Ascending aorta (tissue), 2 donors: ENCODE results near the gene SLC9C1. TPM values are rescaled to one million over a fixed set of nuclear protein-coding genes. Genes with fewer than 3 reads are reported as not detected.

Experiments used
- DNase-seq, 2 donors: peaks; one replicate each; pipeline ENCODE4 v3.0.0-alpha.2; 2019; ENCODE audit warnings: low spot score in 2 of 2
- H3K27ac ChIP-seq, 2 donors: fragments of 200-600 bp; sonication (generic); one replicate each; pipeline ENCODE4 v1.5.1; 2016 to 2017; ENCODE audit warnings: mild to moderate bottlenecking in 1 of 2
- H3K27me3 ChIP-seq: fragments of 200-600 bp; sonication (generic); one replicate; pipeline ENCODE4 v1.5.1; 2017
- H3K36me3 ChIP-seq, 2 donors: fragments of 200-600 bp; sonication (generic); one replicate each; pipeline ENCODE4 v1.5.1; 2016
- H3K4me1 ChIP-seq, 2 donors: fragments of 200-600 bp; sonication (generic); one replicate each; pipeline ENCODE4 v1.5.1; 2016 to 2017; ENCODE audit warnings: mild to moderate bottlenecking in 1 of 2
- H3K4me3 ChIP-seq, 2 donors: fragments of 200-600 bp; sonication (generic); one replicate each; pipeline ENCODE4 v1.5.1; 2016 to 2017; ENCODE audit warnings: mild to moderate bottlenecking in 1 of 2
- H3K9me3 ChIP-seq, 2 donors: fragments of 200-600 bp; sonication (generic); one replicate each; pipeline ENCODE4 v1.5.1; 2016
- intact Hi-C: fragments of 100-400 bp; cut with DNase I; formaldehyde crosslinking; loops from one replicate; pipeline ENCODE4 v1.15.1; 2023
- total RNA-seq: library from RNA; depleted of rRNA; stranded (reverse); fragments of >200 nt; gene quantifications from one replicate; pipeline ENCODE4 v1.1.0, GENCODE V29; 2016
- TF ChIP-seq, protein P1 (sequence below), 3 experiments: fragments of 200-600 bp in 2 of 3; fragments of 450-650 bp in 1 of 3; sonication (generic) in 2 of 3; IDR thresholded peaks; one replicate each; pipeline ENCODE4 v1.5.1; 2016 to 2019; ENCODE audit warnings: antibody characterized with exemption in 3 of 3, mild to moderate bottlenecking in 1 of 3, moderate library complexity in 1 of 3

The SLC9C1 gene
- total RNA-seq, 1 donor from 2014 or later: 0.32 TPM

DNA sequence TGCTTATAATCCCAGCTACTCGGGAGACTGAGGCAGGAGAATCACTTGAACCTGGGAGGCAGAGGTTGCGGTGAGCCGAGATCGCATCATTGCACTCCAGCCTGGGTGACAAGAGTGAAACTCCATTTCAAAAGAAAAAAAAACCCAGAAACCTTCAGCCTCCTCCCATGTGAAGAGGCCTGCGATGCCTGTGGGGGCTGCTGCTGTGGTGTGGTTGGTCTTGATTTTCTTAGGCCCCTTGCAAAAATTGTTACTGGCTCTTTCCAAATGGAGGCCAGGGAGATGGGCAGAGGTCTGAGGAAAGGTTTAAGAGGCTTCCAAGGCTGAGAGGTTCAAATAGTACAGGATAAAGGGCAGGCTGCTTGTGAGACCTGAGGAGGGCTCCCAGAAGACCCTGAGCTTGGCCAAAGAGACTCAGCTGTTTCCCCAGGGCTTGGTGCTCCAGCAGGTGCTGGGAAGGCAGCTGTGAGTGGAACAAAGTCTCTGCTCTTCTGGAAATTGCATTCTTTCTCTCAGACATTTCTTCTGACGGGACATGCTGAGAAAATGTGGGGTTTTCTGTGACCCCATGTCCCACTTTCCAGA is 179.3 kb downstream of the SLC9C1 start:
- Histone ChIP-seq H3K27me3 (no peaks in the 10 kb centered on the region), H3K36me3 (peaks cover 3 to 20% of the 10 kb centered on the region in 2 donors), H3K4me3 (no peak overlapping the region), H3K27ac (no peak overlapping the region), H3K9me3 (no peaks in the 10 kb centered on the region), H3K4me1 (no peaks in the 10 kb centered on the region)
- intact Hi-C loops: no loop called here
- no peak for DNase-seq
- TF ChIP-seq, protein P1, sequence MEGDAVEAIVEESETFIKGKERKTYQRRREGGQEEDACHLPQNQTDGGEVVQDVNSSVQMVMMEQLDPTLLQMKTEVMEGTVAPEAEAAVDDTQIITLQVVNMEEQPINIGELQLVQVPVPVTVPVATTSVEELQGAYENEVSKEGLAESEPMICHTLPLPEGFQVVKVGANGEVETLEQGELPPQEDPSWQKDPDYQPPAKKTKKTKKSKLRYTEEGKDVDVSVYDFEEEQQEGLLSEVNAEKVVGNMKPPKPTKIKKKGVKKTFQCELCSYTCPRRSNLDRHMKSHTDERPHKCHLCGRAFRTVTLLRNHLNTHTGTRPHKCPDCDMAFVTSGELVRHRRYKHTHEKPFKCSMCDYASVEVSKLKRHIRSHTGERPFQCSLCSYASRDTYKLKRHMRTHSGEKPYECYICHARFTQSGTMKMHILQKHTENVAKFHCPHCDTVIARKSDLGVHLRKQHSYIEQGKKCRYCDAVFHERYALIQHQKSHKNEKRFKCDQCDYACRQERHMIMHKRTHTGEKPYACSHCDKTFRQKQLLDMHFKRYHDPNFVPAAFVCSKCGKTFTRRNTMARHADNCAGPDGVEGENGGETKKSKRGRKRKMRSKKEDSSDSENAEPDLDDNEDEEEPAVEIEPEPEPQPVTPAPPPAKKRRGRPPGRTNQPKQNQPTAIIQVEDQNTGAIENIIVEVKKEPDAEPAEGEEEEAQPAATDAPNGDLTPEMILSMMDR (IDR thresholded peaks at IDR 0.05): no peak

DNA sequence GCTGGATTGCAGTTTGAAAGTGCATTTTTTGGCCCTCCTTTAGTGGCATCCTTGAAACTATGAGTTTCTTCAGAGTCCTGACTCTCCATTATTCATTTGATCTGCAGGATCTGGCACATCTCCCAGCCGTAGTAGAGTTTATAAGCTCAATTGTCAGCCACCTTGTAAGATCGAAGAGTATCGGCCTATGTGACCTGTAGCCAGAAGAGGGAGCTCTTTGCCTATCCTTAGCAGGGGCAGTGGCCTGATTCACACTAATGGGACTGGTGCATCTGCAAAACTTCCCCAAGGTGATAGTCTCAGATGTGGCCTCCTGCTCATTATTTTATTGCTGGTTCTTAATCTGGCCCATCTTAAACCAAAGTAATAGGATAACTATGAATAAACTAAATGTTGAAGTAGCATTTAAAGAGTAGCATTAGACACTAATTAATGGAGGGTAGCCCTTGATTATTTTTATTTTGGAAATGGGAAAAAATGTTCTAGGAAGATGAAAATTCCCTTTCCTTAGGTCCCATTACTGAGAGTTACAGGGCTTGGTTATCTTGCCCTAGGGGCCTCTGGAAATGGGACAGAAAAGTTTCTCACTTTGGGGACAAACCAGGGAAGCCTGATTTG is 182.1 kb downstream of the SLC9C1 start:
- TF ChIP-seq, protein P1 (IDR thresholded peaks at IDR 0.05): peak; percentile 24 to 45 (median 34)
- DNase-seq: no peak
- intact Hi-C loops: no loop called here
- H3K9me3 ChIP-seq: no peaks in the 10 kb centered on the region
- no peaks in the 10 kb centered on the region for H3K4me1 ChIP-seq
- H3K4me3 ChIP-seq: no peak overlapping the region
- H3K36me3 ChIP-seq: peaks cover 3 to 19% of the 10 kb centered on the region in 2 donors
- no peaks in the 10 kb centered on the region for H3K27me3 ChIP-seq
- H3K27ac ChIP-seq: no peak overlapping the region

DNA sequence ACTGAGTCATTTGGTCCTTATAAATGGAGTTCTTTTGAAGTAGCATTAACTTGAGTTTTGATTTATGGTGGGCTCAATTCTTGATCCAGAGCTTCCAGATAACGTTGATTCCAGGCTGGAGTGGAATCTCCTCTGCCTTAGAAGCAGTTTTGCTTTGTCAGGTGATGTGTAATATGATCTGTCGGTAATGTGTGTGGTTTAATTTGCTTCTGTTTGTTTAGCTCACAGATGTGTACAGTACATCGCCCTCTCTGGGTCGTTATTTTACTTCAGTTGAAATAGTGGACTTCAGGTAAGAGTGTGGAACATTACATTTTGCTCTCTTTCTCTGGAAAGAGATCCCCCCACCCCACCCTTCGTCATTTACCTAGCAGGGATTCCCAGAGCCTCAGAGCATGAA is 184.7 kb downstream of the SLC9C1 start:
- Histone ChIP-seq H3K4me1 (no peaks in the 10 kb centered on the region), H3K9me3 (no peaks in the 10 kb centered on the region), H3K27ac (no peak overlapping the region), H3K4me3 (no peak overlapping the region), H3K27me3 (no peaks in the 10 kb centered on the region), H3K36me3 (peaks cover 0 to 21% of the 10 kb centered on the region in 2 donors)
- intact Hi-C loops: no loop called here
- DNase-seq: no peak
- TF ChIP-seq, protein P1 (IDR thresholded peaks at IDR 0.05): no peak

DNA sequence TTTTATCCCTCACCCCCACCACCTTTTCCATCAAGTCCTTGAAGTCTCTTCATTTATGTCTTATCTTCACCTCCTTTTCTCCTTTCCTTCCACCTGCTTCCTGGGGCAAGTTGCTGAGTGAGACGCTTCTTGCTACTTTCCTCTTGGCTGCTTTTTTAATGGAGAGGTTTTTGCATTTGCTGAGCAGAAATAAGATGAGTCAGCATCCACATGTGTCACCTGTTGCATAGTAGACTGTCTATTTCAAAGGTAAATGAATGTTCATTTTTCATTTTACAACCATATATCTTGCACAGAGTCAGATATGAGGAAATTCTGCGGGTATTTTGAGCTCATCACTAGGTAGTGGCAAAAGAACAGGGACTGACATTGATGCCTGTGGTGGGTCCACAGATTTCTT is 189.2 kb downstream of the SLC9C1 start:
- intact Hi-C loops: no loop called here
- no peaks in the 10 kb centered on the region for H3K4me1 ChIP-seq
- no peak overlapping the region for H3K27ac ChIP-seq
- TF ChIP-seq, protein P1 (IDR thresholded peaks at IDR 0.05): no peak
- no peak for DNase-seq
- no peaks in the 10 kb centered on the region for H3K9me3 ChIP-seq
- no peak overlapping the region for H3K4me3 ChIP-seq
- no peaks in the 10 kb centered on the region for H3K27me3 ChIP-seq
- peaks cover 4% of the 10 kb centered on the region in 2 donors for H3K36me3 ChIP-seq

DNA sequence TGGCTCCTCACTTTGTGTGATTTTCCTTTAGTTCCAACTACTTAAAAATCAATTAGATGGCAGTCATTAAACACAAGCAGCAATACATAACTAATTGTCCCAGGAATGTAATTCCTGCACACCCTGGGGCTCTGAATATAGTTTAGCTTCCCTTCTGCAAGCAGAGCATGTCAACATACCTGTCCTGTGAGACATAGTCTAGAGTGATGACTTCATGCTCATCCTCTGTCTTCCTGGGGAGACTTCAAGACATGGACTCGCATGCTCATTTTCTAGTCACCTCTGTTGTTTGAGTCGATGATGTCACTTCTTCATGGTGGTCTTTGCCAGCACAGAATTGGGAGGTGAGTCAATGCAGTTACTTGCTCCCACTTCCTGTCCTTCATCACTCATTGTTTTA is 192.1 kb downstream of the SLC9C1 start:
- TF ChIP-seq, protein P1 (IDR thresholded peaks at IDR 0.05): no peak
- Histone ChIP-seq H3K4me1 (peaks cover 0 to 6% of the 10 kb centered on the region in 2 donors), H3K36me3 (peaks cover 4% of the 10 kb centered on the region in 2 donors), H3K9me3 (no peaks in the 10 kb centered on the region), H3K27me3 (no peaks in the 10 kb centered on the region), H3K27ac (no peak overlapping the region), H3K4me3 (no peak overlapping the region)
- no peak for DNase-seq
- intact Hi-C loops: no loop called here
